K562 (cell line): ENCODE results near the gene ZNF219. TPM values are rescaled to one million over a fixed set of nuclear protein-coding genes. Genes with fewer than 3 reads are reported as not detected.

Source experiments
- ATAC-seq: fragments of 200-7000 bp; cut with Tn5 transposase; 3 replicates; pipeline ENCODE4 v1.9.1; 2020; ENCODE audit warnings: moderate library complexity
- BruUV-seq: library from RNA; stranded (reverse); fragments of 400-500 nt; replicated peaks from 2 replicates; lab custom pipeline; 2021; lab: Mats Ljungman, UMichigan
- CTCF ChIA-PET: fragments of 300-600 bp; formaldehyde crosslinking; extraction: SDS; loops from one replicate; lab custom pipeline; 2021; ENCODE audit warnings: low intra/inter-chr PET ratio; lab: Yijun Ruan, JAX
- POLR2A ChIA-PET: fragments of 300-600, 350-650 bp; sonication (Branson Sonifier 250); formaldehyde crosslinking; extraction: SDS; loops from one replicate; lab custom pipeline; 2021; ENCODE audit warnings: antibody characterized with exemption, inconsistent platforms; lab: Yijun Ruan, JAX
- DNase-seq, 4 experiments: peaks; one replicate each; pipeline versions ENCODE4 v3.0.0 to v3.0.0-alpha.2; 2011 to 2018; ENCODE audit warnings: low spot score in 3 of 4, mixed read lengths in 3 of 4; ENCODE audit errors: extremely low read depth in 1 of 4
- FAIRE-seq: peaks from 2 replicates; lab custom pipeline; 2011; peaks lifted over from hg19 to GRCh38; lab: Jason Lieb, UNC
- H2AFZ ChIP-seq: 2 replicates; pipeline ENCODE4 v1.6.0; 2011; ENCODE audit warnings: low read depth, low read length, control low read depth, inconsistent platforms
- H3K27ac ChIP-seq: fragments of 200-600 bp; 3 replicates; pipeline ENCODE4 v1.8.0; 2011; ENCODE audit warnings: low read depth, mild to moderate bottlenecking, control low read depth, inconsistent platforms, low read length, moderate library complexity, mixed read lengths; ENCODE audit errors: extremely low read depth
- H3K27me3 ChIP-seq, 2 experiments: fragments of 300-600 bp in 1 of 2; 2 replicates in 1 of 2; 3 replicates in 1 of 2; pipeline versions ENCODE4 v1.6.0 to v1.8.0; 2011; ENCODE audit warnings: inconsistent platforms in 2 of 2, low read length in 2 of 2, mild to moderate bottlenecking in 1 of 2, mixed read lengths in 1 of 2, moderate library complexity in 1 of 2; ENCODE audit not compliant: control insufficient read depth in 2 of 2, insufficient read depth in 2 of 2
- H3K36me3 ChIP-seq: fragments of 300-600 bp; 3 replicates; pipeline ENCODE4 v1.8.0; 2011; ENCODE audit warnings: mild to moderate bottlenecking, low read length, inconsistent platforms; ENCODE audit not compliant: control insufficient read depth, insufficient read depth
- H3K4me1 ChIP-seq, 2 experiments: fragments of 200-600 bp in 1 of 2; replicated peaks in 1 of 2; 2 replicates in 1 of 2; 3 replicates in 1 of 2; pipeline versions ENCODE4 v1.5.1 to v1.8.0; 2011; ENCODE audit warnings: inconsistent platforms in 2 of 2, low read length in 2 of 2, mild to moderate bottlenecking in 1 of 2, mixed read lengths in 1 of 2, moderate library complexity in 1 of 2; ENCODE audit not compliant: control insufficient read depth in 2 of 2, insufficient read depth in 2 of 2
- H3K4me2 ChIP-seq: 2 replicates; pipeline ENCODE4 v1.6.1; 2011; ENCODE audit warnings: low read length, control low read depth, inconsistent platforms, mixed read lengths; ENCODE audit not compliant: insufficient read depth
- H3K4me3 ChIP-seq: fragments of 200-600 bp; sonication (generic), shearing (Covaris generic); 2 replicates; pipeline ENCODE4 v1.5.1; 2016; ENCODE audit warnings: control low read depth, inconsistent platforms
- H3K79me2 ChIP-seq: fragments of 200-600 bp; 3 replicates; pipeline ENCODE4 v1.8.0; 2011; ENCODE audit warnings: low read length, inconsistent platforms; ENCODE audit not compliant: control insufficient read depth, insufficient read depth
- H3K9ac ChIP-seq, 2 experiments: 2 replicates each; pipeline versions ENCODE4 v1.6.0 to v1.6.1; 2011; ENCODE audit warnings: low read depth in 2 of 2, low read length in 2 of 2, control low read depth in 1 of 2, inconsistent platforms in 1 of 2, mild to moderate bottlenecking in 1 of 2, mixed read lengths in 1 of 2; ENCODE audit not compliant: insufficient read depth in 1 of 2
- H3K9me1 ChIP-seq: one replicate; pipeline ENCODE4 v1.6.0; 2011; ENCODE audit warnings: inconsistent platforms, mild to moderate bottlenecking, low read length, moderate library complexity; ENCODE audit not compliant: control insufficient read depth, insufficient read depth
- H3K9me3 ChIP-seq: replicated peaks from 2 replicates; pipeline ENCODE4 v1.5.1; 2011; ENCODE audit warnings: low read depth, low read length, inconsistent platforms; ENCODE audit not compliant: control insufficient read depth, insufficient read depth
- H4K20me1 ChIP-seq: replicated peaks from 2 replicates; pipeline ENCODE4 v1.6.1; 2011; ENCODE audit warnings: low read length, inconsistent platforms, mixed read lengths; ENCODE audit not compliant: control insufficient read depth, insufficient read depth
- DDX20 ChIP-seq: fragments of 450-650 bp; IDR thresholded peaks from 2 replicates; pipeline ENCODE4 v1.6.1; 2016; ENCODE audit warnings: missing genetic modification characterization, low read depth, mild to moderate bottlenecking, missing compliant biosample characterization, moderate library complexity
- HBP1 ChIP-seq: fragments of 450-650 bp; formaldehyde crosslinking; IDR thresholded peaks from 2 replicates; pipeline ENCODE4 v1.4.0; 2022; ENCODE audit warnings: missing genetic modification characterization
- HEY1 ChIP-seq: fragments of 250-450 bp; sonication (Bioruptor Pico); IDR thresholded peaks from 2 replicates; pipeline ENCODE4 v1.5.0; 2020; ENCODE audit warnings: mild to moderate bottlenecking, moderate library complexity, borderline replicate concordance
- KDM2B ChIP-seq: fragments of 250-450 bp; sonication (Bioruptor Pico); IDR thresholded peaks from 2 replicates; pipeline ENCODE4 v1.8.0; 2021; ENCODE audit warnings: mild to moderate bottlenecking, moderate library complexity
- POU5F1 ChIP-seq: fragments of 150-350 bp; IDR thresholded peaks from 2 replicates; pipeline ENCODE4 v1.6.1; 2014; ENCODE audit warnings: borderline replicate concordance, low read length, low read depth, mild to moderate bottlenecking; ENCODE audit not compliant: partially characterized antibody
- SPI1 ChIP-seq: IDR thresholded peaks from 2 replicates; pipeline ENCODE4 v1.6.1; 2011; ENCODE audit warnings: low read depth, low read length, control low read depth, borderline replicate concordance
- ZNF655 ChIP-seq: fragments of 250-450 bp; sonication (Bioruptor Pico); IDR thresholded peaks from 2 replicates; pipeline ENCODE4 v1.5.0; 2021
- ZNF695 ChIP-seq: fragments of 450-650 bp; formaldehyde crosslinking; IDR thresholded peaks from 2 replicates; pipeline ENCODE4 v1.4.0; 2020; ENCODE audit warnings: mild to moderate bottlenecking, moderate library complexity
- WGBS: fragments of 100-300 bp; shearing (Covaris generic); methylation state at CpG from one replicate; pipeline ENCODE4 v1.1.6; 2016; ENCODE audit warnings: low coverage, mixed read lengths; ENCODE audit not compliant: insufficient coverage; ENCODE audit errors: missing lambda C conversion rate; 5-methylcytosine and 5-hydroxymethylcytosine counted together
- in situ Hi-C: fragments of 300-500 bp; cut with MboI; formaldehyde crosslinking; loops from 4 replicates; pipeline ENCODE4 v1.15.0; 2018; ENCODE audit warnings: inconsistent platforms, mixed read lengths
- intact Hi-C: fragments of 100-400 bp; cut with micrococcal nuclease; formaldehyde crosslinking; loops from 2 replicates; pipeline ENCODE4 v1.14.2; 2022
- polyA plus RNA-seq, 8 experiments: library from polyadenylated mRNA; depleted of rRNA in 4 of 8; stranded (reverse) in 5 of 8; unstranded in 3 of 8; fragments of >200 nt; fragmentation: Nextera tagmentation in 2 of 8; fragmentation: Illumina TruSeq in 1 of 8; extraction: Ambion mirVana in 2 of 8; extraction: Trizol in 1 of 8; gene quantifications; 2 replicates each; pipeline versions ENCODE4 v1.2.1 to v1.2.3, GENCODE V29; 2011 to 2014; ENCODE audit warnings: inconsistent platforms in 1 of 8, missing spikeins in 1 of 8
- total RNA-seq, 7 experiments: library from RNA; depleted of rRNA in 6 of 7; stranded (reverse); fragments of >200 nt in 6 of 7; fragmentation: Illumina TruSeq in 2 of 7; extraction: Trizol in 2 of 7; gene quantifications; 2 replicates each; pipeline versions ENCODE4 v1.2.1 to v1.2.3, GENCODE V29; 2011 to 2021; ENCODE audit warnings: low replicate concordance in 1 of 7

ZNF219 gene
- total and polyA plus RNA-seq, 9 of the 15 experiments (the other 6 are each of a cell fraction or from before 2014, with no cell fraction given): 0.29 to 10.6 (median 2.8) TPM

GRCh38 chr14:21043974-21044618, 54.4 kb downstream of the ZNF219 start (continued):
- TF ChIP-seq HBP1 (CRISPR knock-in tag): no peak
- TF ChIP-seq SPI1: no peak
- TF ChIP-seq HEY1: no peak
- TF ChIP-seq ZNF655: no peak

- Histone ChIP-seq H3K79me2 (no peaks in the 10 kb centered on the region), H4K20me1 (no peaks in the 10 kb centered on the region), H3K27ac (no peak overlapping the region), H3K9me1 (no peaks in the 10 kb centered on the region), H3K4me2 (no peak overlapping the region; the same call in 1 of the 2 replicates), H3K27me3 (no peaks in the 10 kb centered on the region), H3K9ac (no peak overlapping the region), H3K4me1 (peaks cover 5 to 21% of the 10 kb centered on the region in 2 experiments; a peak in 4 of 5 replicates), H3K9me3 (no peaks in the 10 kb centered on the region)
- in situ Hi-C loops: no loop called here
- no peak for FAIRE-seq
- ATAC-seq: no peak
- WGBS: 70% methylated on average over 2 of the region's 2 CpGs
- no peak for TF ChIP-seq ZNF695 (CRISPR knock-in tag)
- no peak for TF ChIP-seq KDM2B (CRISPR knock-in tag)
- no peak for TF ChIP-seq DDX20 (tag)
- TF ChIP-seq POU5F1: no peak
- TF ChIP-seq, all 486 proteins: peak for 0
- ChIA-PET CTCF (interaction anchor here (0.9 kb wide), 1 partner anchor 29 kb away, joined by 3 read pairs; no protein-coding TSS in a partner anchor), POLR2A (interaction anchor here (0.7 kb wide), 1 partner anchor 28 kb away, joined by 3 read pairs; no protein-coding TSS in a partner anchor)
- DNase-seq: no peak
- intact Hi-C loops: loop anchor here (5.0 kb wide), 1 partner anchor 186 kb away; no protein-coding TSS in a partner anchor
- no peak overlapping the region for H3K4me3 ChIP-seq
- H3K36me3 ChIP-seq: no peaks in the 10 kb centered on the region
- no TSS peak for BruUV-seq
- H2AFZ ChIP-seq: peak overlapping the region; percentile 86
Measured at GRCh38 chr14:21043387-21043973, 55.0 kb downstream of the ZNF219 start.
